ENCODE results near the gene COLEC12.

The COLEC12 gene

DNA sequence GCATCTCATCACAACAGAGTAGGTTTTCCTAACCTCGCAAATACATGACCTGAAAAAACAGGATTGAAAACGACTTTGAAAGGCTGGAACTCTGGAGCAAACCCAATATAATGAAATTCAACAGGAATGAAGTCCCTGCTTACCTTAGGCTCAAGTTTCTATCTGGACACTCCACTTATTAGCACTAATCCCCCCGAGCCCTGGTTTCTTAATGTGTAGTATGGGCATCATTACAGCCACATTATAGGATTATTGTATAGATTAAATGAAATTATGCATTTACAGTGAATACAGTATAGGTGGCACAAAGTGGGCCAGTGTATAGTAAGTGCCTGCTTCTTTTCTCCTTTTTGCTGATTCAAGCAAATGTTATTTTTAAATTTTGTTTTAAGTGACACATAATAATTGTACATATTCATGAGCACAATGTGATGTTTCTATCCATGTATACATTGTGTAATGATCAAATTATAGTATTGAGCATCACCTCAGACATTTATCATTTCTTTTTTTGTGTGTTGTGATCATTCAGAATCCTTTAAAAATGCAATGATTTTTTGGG lies 118.0 kb downstream of the COLEC12 start:
- no peak for DNase-seq

DNA sequence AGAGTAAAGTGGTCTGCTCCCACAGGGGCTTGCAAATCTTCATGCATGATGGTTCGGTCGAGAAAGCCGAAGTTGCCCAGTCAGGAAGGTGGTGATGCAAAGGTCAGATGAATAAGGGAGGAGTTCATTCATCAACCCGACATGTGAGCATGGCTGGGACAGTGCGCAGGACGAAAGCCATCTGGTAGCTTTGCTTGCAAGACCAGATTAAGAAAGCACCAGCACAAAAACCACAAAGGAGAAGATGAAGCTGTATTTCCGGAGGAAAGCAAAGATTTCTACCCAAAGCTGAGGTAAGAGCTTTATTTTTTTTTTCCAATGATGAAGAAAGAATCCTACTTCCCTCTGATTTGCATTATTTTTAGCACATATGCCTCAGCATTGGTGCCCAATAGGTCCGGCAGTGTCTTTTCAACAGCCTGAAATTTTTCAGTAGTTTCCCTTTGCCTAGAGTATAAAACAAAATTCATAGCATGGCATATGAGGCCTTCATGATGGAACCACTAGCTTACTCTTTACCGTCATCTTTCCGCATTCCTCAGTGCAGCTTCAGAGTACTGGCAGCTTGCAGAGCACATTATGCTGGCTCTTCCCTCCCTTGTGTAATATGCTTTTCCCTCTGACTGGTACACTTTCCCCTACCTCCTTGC lies 120.7 kb downstream of the COLEC12 start:
- DNase-seq: no peak

- DNase-seq: no peak
Observed at GRCh38 chr18:378079-378478, 122.4 kb downstream of the COLEC12 start.

- no peak for DNase-seq
Observed at GRCh38 chr18:377088-377487, 123.4 kb downstream of the COLEC12 start.

DNA sequence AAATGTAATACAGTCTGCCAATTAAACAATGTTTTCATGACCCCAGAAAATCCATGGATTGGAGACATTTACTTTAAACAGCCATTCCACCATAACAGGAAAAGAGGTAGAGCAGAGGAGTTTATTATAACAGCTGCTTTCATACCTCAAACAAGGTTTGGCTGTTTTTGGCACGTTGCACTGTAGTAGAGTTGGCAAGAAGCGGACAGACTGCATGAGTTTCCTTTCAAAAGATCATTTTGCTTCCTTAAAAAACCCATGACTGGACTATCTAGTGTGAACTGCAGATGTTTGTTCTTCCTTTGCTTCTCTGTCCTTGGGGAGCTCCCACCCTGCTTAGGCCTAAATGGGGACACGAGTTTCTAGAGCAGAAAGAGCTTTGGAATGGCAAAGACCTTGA lies 124.2 kb downstream of the COLEC12 start:
- no peak for DNase-seq

DNA sequence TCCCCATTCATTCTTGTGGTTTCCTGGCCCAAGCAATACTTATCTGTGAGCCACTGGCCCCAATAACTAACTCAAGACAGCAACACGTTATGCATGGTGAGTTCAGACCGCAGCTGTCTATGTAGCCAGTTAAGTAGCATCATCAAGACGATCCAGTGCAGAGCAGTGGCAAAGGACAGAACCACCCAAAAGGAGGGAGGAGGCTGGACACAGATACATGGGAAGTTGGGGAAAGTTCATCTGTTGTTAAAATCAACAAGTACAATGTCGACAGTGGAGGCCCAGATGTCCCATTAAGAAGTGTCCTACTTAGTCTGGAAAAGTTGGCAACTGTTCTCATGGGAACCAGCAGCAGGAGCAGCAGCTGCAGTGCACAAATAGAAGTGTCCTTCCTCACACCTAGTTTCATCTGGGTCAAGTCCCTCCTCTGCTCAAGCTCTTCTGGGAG lies 125.8 kb downstream of the COLEC12 start:
- no peak for DNase-seq

DNA sequence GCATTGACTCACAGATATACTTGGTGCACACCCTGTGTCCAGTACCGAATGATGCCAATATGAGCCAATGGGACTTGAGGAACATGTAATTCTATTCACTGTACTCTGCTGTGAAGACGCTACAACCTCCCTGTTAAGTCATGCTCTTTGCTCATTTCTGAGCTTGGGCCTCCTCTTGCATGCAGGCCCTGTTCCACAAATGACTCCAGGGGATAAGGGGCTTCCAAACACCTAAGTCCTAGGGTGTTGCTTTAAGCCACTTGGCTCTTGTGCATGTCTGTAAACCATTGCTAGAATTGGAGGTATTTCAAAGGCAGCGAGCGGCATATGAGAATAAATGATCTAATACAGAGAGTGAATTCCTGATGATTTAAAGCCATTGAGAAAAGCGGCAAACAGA lies 126.7 kb downstream of the COLEC12 start:
- DNase-seq: no peak

DNA sequence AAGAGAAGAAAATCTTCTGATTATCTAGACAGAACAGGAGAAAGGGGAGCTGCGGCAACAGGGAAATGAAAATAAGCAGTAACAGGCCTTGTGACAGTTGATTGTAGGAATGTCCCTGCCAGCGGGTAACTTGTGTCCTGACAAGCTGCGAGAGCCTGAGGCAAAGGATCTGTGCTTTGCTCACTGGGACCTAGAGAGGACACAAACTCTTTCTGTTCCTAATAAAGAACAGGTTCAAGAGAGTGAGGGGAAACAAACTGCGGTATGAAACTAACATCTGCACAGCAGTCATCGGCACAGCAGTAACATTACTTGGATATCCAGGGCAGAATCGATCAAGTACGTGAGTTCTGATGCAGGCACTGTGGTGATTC lies 128.9 kb downstream of the COLEC12 start:
- no peak for DNase-seq

GRCh38 chr18:370751-371608 lies 129.5 kb downstream of the COLEC12 start:
- no peak for DNase-seq

- no peak for DNase-seq
Observed at GRCh38 chr18:369224-370015, 131.1 kb downstream of the COLEC12 start.

DNA sequence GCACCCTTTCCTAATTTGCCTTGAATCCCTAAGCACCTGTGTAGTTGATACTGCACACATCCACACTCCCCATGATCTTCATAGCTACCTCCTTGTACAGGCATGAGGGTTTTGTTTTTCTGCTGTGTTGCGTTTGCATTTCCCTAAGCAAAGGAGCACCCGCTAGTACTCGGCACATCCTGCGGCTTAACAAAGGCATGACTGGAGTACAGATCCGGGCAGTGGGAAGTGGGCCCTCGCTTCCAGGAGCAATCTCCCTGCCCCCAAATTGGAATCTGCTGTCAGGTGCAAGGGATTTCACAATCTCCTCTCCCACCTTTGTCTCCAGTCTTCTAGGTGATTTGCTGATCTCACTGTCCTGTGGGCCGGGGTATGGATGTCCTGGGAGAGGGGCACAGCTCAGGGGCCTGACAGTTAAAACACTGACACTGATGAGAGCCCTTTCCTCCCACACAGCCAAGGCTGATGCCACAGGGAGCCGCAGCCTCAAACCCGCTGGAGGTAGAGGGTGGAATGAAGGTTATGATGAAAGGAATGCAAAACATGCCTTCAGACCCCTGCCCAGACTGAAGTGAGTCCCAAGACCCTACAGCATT lies 133.9 kb downstream of the COLEC12 start:
- DNase-seq: no peak

DNA sequence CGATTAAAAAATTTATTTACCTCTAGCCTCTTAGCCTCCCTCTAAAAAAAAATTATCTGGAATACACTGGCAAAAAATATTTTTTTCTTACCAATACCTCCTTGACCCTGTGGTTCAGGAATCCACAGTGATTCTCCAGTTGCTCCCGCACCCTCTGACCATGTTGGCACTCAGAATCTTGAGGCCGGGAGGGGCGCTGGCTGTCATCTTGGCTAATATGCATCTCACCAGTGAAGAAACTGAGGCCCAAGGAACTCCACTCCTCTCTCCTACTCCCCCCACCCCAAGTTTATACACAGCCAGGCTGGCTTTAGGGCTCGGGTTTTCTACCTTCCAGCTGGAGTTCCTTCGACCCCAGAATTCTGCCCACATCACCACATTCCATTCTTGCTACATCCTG lies 134.8 kb downstream of the COLEC12 start:
- DNase-seq: no peak

- DNase-seq: no peak
Observed at GRCh38 chr18:364256-364826, 136.2 kb downstream of the COLEC12 start.

DNA sequence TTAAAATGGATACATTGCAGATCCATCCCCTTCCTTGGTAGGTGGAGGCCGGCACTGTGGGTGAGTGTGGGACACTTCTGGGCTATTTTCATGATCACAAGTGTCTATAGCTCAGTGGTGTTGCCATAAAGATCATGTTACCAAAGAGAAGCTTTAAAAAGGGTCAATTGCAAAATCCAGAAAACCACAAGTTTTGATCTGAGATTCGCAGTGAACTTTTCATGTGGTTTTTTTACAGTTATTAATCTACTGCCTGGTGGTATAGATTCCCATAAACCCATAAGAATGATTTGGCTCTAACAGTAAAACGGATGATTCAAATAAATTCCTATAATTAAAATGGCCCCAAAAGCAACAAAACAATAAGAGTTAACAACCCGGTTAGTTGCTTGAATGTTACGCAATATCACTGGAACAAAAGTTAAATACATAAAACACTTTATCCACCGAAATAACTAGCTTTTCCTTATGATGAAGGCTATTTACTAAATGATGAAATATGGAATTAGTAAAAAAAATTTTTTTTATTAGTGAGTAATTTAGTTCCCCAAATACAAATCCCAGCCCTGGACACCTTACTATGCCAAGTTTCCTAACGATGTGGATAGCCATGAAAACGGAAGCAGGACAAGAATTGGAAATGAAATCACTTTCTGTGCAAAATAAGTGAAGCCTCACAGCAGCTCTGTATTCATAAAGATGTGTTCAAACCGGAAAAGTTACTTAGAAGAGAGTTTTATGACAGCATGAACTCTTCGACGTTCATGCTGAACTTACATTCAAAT lies 137.0 kb downstream of the COLEC12 start:
- no peak for DNase-seq

- DNase-seq: peak; percentile 73
Observed at GRCh38 chr18:362311-363290, 137.9 kb downstream of the COLEC12 start.

- DNase-seq: peak; percentile 76
Observed at GRCh38 chr18:361941-362310, 138.6 kb downstream of the COLEC12 start.

- no peak for DNase-seq
Observed at GRCh38 chr18:361100-361732, 139.3 kb downstream of the COLEC12 start.

- no peak for DNase-seq
Observed at GRCh38 chr18:360676-361075, 139.8 kb downstream of the COLEC12 start.

GRCh38 chr18:356778-357177 lies 143.7 kb downstream of the COLEC12 start:
- no peak for DNase-seq

DNA sequence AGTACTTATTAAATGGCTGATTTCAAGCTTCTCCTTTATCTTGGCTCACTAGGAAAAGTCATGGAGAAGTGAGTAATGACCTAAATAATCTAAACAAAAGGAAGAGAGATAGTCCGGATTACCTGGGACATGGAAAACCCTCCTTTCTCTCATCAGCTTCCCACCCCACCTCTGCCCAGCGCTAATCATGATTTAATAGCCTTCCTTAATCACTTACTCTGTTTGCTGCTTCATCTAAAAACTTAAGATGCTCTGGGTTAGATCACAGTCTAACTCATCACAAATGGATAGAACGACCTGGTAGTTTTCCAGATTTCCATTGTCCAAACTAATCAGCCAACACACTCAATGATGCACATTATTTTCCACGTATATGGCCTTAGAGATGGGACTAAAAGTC lies 144.8 kb downstream of the COLEC12 start:
- no peak for DNase-seq
